GM18498 (cell line): ENCODE measurements around the gene PSAT1.

Experiments used
- ATAC-seq: cut with Tn5 transposase; IDR thresholded peaks from one replicate; pipeline ENCODE4 v1.9.1; 2021; ENCODE audit warnings: mild to moderate bottlenecking, moderate library complexity; ENCODE audit not compliant: unreplicated experiment

The PSAT1 gene

DNA sequence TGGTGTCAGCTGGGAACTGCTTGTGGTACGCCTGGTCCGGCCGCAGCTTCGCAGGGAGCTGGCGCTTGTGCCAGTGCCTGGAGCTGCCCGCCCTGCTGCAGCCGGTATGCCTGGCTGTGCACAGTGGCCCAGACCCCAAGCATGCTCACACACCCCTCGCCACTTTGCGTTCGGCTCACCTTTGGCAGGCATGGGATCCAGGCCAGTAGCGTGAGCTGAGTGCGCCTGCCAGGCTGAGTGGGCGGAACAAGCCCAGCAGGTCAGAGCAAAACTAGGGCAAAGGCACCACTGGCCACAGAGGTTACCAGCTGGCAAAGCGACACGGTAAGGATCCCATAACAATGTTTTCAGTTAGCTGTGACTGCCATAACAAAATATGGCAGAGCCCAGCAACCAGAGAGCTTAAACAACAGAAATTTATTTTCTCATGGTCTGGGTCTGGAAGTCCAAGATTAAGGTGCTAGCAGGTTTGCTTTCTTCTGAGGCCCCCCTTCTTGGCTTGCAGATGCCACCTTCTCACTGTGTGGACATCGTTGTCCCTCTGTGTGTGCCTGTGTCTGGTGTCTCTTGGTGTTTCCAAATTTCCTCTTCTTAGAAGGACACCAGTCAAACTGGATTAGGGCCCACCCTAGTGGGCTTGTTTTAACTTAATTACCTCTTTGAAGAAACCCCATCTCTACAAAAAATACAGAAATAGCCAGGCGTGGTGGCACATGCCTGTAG is 61.6 kb downstream of the PSAT1 start:
- no peak for ATAC-seq

DNA sequence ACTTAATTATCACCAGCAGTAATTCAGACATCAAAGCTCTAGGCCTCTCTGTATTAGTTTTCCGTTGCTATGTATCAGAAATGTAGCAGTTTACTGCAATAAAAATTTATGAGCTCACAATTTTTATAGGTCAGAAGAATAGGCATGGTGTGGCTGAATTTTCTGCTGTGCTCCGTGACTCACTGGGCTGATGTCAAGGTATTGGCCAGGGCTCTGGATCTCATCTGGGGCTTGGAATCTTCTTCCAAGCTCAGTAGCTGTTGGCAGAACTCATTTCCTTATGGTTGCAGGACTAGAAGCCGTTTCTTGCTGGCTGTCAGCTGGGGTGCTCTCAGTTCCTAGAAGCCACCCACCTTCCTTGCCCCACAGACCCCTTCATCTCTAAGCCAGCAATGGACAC is 66.3 kb downstream of the PSAT1 start:
- ATAC-seq = no peak

DNA sequence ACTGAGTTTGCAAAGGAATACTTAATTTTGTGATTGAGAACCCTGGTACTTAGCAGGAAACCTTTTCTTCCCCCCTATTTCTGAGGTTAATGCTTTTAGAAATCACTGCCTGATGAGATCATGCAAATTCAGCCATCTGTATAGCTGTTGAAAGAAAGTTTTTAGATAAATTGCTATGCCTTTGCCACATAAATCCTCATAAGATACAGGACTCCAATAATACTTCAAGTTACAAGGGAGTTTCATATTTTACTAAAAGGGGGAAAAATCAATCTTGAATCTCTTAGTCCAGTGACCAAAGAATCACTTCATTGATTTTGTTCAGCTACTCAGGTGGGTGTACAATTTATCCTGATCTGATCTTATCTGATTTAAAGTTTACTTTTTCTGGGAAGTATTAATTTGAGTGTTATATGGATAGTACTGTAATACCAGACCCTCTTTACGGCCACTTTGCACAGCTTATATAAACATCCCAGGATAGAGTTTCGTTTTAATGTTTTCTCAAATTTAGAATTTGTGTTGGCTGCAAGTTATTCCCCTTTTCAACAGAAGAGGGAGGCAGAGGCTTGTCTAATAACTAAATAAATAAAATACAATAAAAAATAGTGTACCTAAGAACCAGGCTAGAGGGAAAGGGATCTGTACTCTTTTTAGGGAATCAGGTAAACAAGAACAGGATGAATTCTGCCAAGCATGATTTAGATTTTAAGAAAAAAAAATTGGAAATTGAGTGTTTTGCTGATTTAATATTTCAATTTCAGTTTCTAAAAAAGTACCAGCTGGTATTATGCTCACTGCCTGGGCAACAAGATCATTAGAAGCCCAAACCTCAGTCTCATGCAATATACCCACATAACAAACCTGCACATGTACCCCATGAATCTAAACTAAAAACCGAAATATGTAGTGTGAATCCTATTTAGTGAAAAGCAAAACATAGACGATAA is 69.1 kb downstream of the PSAT1 start:
- no peak for ATAC-seq

DNA sequence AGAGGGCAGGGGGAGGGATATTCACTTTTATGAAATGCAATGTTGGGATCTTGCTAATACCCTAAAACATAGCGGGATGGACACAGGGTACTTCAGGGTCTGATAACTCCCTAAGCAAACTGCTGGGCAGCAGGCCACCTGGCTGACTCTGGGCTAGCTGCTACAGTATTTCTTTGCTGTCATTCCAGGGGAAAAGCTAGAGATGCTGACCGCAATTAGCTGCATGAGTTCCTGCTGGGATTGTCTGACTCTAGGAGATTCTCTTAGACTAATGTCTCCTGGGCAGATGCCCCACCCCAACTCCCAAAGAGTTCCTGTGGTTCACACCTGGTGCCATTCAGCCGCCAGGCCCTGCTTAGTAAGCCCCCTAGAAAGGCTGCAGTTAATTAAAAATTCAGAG is 69.9 kb downstream of the PSAT1 start:
- no peak for ATAC-seq

DNA sequence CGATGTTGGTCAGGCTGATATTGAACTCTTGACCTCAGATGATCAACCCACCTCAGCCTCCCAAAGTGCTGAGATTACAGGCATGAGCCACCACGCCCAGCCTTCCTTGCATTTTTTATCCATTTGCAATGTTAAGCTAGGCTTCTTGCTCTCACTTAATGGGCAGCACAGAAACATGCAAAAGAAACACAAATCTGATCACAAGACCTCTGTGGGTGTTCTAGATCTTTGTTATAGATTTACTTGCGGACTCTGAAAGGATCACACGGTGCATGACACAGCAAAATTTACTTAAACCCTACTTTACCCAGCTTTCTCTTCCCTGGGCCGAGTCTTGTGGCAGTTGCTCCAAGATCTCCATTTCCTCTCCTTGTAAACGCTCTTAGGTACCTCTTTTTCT is 71.3 kb downstream of the PSAT1 start:
- no peak for ATAC-seq

DNA sequence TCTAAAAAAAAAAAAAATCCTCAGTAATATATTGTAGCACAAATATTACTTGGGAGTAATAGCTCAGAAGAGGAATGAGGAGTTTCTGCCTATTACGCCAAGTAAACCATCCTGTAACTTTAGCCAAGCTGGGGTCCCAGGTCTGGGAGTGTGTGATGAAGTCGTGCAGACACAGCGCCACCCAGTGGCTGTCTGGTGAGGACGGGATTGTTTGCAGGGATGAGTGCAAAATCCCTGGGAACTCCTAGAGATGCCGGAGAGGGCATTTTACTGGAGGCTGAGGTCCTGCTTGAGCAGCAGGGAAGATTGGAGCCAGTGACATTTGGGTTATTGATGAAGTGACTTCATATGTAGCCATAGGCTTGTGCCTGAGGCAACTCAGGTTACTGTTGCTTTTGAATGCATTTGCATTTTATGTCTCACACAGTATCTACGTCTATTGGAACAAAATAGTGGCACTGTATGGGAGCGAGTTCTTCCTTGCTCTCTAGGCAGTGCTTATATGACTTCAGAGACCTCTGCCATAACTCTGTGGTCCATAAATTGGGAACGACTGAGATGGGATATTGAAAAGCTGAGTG is 72.8 kb downstream of the PSAT1 start:
- peak; percentile 67 for ATAC-seq

DNA sequence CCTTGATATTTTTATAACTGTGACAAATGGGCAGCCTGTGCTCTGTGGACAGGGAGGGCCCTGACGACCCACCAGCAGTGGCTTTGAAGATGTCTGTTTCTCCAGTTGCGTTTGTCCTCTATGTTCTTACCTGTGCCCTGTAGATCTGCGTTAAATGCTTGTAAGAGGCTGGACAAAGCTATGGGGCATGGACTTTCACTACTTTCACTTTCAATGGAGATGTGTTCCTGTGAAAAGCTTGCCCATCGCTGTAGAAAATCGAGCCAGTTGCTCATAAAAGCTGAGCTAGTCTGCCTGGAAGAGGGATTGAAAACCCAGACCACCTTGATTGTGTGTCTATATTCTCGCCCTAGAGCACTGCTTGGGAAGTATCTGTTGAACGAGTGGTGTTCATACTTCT is 74.1 kb downstream of the PSAT1 start:
- ATAC-seq = no peak

DNA sequence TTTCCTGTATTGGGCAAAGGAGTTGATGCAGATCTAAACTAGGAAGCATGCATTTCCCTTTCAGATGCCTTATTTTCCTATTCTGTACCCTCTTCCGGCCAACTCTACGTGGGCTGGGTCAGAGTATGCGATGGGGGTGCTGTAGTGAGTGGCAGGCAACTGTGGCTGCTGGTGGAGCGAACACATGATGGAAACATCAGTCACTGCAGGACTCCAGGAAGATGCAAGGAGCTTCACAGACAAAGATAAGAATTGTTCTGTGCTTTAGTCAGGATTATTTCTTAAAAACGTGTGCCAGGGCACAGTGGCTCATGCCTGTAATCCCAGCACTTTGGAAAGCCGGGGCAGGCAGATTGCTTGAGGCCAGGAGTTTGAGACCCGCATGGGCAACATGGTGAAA is 75.1 kb downstream of the PSAT1 start:
- no peak for ATAC-seq
